HG02623 (cell line): Measurements from ENCODE around the gene TMEM115.

Experiments used
- ATAC-seq: cut with Tn5 transposase; IDR thresholded peaks from one replicate; pipeline ENCODE4 v1.9.1; 2021; ENCODE audit warnings: moderate library complexity; ENCODE audit not compliant: unreplicated experiment

TMEM115 gene

DNA sequence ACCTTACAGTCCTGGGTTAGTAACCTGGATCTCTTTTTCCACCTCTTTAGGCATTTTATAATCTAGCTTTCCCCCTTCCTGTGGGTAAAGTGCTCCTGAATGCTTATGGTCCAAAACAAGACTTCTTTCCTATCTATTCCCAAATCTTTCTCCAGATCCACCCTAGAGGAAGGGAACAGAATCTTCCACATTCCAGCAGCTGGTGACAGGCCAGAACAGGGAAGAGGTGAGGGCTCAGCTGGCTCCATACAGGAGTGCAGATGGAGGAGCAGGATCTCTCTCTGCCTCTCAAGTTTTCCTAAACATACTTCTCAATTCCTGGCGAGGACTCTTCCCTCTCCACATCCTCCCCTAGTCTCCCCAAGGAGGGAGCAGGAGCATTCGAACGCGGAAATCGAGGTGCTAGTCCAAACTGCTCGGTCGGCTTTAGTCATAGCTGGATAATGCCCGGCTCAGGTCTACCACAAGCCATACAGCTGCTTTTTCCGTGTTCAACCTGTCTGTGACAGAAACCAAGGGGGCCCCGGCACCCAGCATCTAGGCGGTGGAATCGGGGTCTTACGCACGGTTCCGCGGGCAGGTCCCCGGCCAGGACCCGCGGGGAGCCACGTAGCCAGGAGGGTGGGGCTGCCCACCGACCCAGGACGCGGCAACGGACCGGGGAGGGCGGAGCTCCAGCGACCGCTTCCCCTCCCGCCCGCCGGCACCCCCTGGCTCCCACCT lies 22.7 kb downstream of the TMEM115 start:
- ATAC-seq: peak; percentile 25

GRCh38 chr3:50334339-50335075 lies 24.8 kb downstream of the TMEM115 start:
- no peak for ATAC-seq

- ATAC-seq: no peak
Measured at GRCh38 chr3:50333744-50334328, 25.5 kb downstream of the TMEM115 start.

GRCh38 chr3:50331364-50331907 lies 27.9 kb downstream of the TMEM115 start:
- ATAC-seq: no peak

DNA sequence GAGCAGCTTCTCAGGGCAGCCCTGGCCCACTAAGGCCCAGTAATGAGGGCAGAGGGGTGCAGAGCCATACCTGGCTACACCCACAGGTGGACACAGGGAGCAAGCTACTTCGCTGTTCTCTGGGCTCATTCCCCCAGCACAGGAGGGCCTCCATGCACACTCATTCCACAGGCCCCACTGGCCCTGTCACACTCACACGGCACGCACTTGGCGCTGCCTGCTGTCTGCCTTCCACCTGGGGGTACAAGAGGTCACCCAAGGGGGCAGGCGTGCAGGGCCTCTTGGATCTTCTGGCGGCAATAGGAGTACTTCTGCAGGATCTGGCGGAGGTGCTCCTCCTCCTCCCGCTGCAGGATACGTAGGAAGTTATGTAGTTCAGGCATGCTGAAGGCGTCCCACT lies 29.0 kb downstream of the TMEM115 start:
- ATAC-seq: no peak

DNA sequence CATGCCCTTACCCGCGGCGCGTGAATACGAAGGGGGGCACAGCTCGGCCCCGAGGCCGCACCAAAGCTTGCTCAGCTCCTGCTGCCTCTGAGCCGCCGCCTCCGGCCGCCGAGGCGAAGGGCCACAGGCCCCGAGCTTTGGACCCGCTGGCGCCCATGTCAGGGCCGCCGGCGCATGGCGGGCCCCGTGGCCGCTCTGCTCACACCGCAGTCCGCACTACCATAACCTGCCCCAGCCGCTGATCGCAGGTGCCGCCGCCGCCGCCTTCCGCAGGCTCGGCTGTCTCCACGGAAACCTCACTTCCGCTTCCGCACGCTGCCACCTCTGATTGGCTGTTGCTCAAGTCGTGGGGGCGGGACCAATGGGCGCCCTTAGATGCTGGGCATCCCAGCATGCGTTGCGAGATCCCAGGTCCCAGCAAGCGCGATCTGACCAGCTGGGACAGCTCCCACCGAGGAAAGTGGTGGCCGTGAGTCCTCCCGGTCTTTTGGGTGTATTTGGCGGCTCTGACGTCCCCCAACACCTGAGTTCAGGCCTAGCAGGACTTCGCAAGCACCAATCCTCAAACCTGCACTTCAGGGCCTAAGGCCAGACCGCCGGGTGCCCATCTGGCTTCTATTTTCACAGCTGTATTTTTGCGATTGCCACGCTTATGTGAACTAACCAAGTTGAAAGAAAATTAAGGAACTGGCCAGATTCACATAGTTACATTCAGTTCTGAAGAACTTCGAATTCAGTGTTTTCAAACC lies 31.2 kb downstream of the TMEM115 start, which contains the start of gene TUSC2:
Gene TUSC2, minus strand, starts transcription at position 281 of the 749 bp plus-strand sequence. Its CDS starts 124 bp downstream, at position 157.
- ATAC-seq: peak; percentile 89

DNA sequence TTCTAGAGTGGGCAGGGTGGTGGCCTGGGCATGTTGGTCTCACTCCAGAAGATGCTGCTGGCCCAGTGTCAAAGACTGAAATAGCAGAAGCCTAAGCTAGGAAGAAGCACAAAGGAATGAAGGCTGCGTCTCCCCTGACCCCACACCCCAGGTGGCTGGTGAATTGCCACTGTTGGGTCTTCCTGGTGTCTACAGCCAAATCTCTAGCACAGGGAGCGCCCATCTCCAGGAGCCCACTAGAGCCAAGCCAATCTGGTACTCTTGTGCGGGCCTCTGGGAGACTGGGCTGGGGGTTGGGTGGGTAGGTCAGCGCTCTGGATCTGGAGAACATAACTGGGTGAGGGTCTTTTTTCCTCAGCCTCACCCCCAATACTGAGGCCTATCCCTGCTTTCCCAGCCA lies 32.2 kb downstream of the TMEM115 start:
- no peak for ATAC-seq

GRCh38 chr3:50326182-50326541 lies 33.2 kb downstream of the TMEM115 start:
- no peak for ATAC-seq

DNA sequence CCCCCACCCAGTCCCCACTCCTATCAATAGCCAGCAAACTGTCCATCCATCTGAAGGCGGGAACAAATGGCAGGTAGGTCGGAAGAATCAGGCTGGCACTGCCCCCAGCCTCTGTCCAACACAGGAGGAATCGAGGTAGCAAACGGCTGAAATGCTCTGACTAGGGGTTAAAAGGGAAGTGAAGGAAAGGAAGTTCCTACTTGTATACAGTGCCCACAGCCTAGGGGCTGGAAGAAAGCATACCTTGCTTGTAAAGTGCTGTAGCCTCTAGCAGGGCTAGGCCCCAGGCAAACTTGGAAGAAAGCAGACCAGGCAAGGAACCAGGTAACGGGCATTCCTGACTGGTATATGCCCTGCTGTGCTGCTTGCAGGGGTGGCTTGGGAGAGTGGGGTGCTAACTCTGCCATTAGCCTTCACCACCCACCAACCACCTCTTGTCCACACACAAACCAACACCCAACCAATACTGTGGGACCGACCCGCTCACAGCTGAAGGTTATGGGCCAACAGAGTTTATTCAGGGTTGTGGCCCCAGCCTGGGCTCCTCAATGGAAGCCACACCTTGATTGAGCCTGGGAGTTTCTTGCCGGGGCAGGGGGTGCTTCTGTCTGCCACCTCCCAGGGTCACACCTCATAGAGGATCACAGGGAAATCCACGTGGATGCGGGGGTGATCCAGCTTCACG lies 33.7 kb downstream of the TMEM115 start:
- no peak for ATAC-seq

GRCh38 chr3:50325113-50325480 lies 34.2 kb downstream of the TMEM115 start:
- ATAC-seq: no peak

DNA sequence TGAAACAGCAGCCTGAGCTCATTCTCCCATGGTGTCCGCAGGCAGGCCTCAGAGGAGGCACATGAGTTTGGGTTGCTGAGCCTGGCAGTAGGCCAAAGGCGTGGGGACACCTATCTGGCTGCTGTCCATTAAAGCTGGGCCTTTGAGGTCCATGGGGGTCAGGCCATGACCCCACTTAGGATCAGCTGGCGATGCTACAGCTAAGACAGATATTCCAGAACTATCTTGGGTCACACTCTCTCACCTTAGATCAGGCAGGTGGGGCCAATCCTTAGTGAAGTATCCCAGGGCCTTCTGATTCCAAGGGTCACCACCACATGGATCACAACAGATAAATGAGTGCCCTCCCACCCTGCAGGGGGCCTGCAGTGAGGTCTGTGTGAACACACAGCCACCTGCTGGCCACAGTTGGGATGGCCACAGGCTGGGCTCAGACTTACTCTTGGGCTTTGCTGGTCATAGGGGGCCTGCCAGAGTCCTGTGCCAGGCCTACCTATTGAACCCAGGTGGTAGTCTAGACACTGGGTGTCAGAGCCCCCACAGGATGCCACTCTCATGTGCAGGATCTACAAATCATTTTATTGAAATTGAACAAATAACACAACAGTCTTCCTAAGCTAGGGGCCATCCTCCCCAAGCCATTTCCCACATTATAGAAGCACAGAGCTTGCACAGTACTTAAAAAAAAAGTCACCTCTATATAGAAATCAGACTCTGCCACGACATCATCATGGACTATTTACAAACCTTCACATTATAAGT lies 34.8 kb downstream of the TMEM115 start:
- no peak for ATAC-seq

DNA sequence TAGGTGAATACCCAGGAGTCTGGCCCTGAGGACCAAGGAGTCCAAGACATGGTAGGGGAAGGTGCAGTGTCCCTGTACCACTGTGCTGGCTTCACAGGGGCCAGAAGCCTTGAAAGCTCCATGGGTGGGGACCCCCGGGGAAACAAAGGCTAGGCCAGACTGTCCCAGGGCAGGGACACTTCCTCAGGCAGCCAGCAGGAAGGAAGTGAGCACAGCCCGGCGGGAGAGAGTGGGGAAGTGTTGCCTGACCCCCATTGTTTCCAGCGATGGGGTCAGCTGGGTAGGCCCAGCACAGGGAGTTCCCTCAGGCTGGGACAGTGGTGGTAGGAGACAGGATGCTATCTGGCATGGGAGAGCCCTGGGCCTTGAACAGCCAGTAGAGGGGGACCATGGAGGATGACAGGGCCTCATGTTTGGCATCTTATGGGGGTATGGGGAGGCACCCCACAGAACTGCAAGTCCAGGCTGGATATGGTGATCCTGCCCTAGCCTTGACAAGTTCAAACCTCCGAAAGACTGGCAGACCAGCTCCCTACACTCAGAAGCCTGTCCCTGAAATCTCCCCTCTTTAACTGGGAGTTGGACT lies 35.6 kb downstream of the TMEM115 start:
- ATAC-seq: no peak

GRCh38 chr3:50323092-50323600 lies 36.2 kb downstream of the TMEM115 start:
- ATAC-seq: no peak

DNA sequence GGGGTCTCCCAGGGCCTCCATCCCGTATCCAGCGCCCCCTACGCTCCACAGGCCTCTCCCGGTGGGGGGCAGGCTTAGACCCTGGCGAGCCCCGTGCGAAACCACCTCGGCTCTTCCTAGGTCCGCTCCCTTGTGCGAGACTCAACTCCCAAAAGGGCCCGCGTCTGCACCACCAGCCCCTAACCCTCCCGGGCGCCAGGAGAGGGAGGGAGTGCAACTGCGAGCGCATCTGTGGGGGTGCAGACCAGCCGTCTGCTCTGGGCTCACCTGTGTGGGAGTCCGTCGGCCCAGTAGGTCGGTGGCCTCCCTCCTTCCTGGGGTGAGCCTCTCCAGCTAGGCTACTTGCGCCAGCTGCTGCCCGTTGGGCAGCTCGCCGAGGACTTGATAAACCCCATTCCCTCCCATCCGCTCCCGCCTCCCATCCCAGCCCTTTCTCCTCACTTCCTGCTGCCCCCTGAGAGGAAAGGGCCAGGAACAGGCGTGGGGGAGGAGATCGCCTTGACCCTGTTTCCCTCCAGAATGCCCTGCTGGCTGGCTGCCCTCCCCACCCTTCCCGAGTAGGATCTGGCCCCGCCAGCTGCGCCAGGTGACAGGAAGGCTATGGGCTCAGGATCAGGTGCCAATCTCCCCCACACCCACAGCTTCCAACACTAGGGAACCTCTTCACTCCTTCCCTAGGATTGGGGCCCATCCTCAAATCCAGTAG lies 36.8 kb downstream of the TMEM115 start, which contains the start of gene HYAL2:
Gene HYAL2, minus strand, starts transcription at position 360 of the 706 bp plus-strand sequence. CDS start 2,256 bp downstream, outside the sequence.
- ATAC-seq: no peak

DNA sequence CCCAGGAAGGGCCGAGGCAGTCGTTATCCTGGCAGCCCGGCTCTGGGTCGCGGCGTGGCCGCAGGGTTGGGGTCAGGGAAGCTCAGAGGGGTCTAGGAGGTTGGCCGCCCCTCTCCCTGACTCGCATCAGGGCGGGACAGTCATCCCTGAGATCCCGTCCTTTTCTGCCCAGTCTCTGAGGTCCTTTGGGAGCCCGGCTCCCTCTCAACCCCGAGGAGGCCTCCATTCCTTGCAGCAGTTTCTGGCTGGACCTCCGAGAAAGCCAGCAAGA lies 37.3 kb downstream of the TMEM115 start:
- no peak for ATAC-seq

DNA sequence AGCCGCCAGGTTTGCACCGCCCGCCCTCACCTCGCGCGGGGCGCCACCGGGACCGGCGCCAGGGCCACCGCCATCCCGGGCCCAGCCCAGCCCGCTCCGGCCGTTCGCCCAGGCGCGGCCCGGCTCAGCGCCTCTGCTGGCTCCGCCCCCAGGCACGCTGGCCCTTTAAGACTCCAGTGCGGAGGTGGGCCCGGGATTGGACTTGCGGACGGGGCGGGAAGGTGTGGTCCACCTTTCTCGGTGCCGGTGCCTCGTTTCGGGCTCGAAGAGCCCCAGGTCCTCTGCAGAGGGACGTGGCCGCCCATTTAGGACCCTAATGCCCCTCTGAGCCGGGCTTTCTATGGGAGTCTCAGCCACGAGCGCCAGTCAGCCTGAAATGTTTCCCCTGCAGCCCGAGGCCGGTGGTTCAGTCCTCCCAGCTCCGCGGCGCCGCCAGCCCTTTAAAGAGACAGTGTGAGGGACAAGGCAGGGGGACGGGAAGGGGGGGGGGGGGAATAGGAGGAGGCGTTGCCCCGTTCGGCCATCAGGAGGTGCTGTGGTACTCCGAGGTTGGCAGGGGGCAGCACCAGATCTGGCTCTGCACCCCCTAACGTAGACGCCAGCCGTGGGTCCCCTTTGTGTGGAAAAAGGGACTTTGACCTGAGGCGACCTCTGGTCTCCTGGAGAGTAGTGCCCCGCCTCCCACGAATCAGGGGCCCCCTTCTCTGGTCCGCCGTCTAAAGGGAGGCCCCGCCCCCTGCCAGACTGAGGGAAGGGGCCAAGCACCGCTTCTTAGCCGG lies 37.8 kb downstream of the TMEM115 start:
- ATAC-seq: peak; percentile 79

DNA sequence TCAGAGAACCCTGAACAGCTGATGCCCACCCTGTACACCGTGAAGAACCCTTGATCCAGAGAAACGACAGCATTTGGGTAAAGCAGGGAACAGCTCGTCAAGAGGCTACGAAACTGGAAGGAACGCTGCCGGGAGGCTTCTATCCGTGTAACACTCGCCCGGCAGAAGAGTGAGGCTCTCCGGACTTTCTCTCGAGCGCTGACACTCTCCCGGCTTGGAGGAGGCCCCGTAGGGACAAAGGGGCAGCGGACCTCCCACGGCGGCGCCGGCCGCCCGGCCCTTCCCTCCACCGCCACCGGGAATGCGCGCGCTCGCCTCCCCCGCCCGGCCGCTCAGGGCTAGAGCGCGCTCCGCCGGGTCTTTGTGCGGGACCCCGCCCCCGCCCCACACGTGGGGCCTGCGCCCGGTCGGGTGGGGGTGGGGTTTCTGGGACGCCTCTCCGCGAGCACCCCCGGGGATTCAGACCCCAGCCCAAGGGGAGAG lies 38.4 kb downstream of the TMEM115 start:
- ATAC-seq: peak; percentile 42
